ENCODE measurements around the gene ANAPC10. TPM values are rescaled to one million over a fixed set of nuclear protein-coding genes. Genes with fewer than 3 reads are reported as not detected.

ANAPC10 gene
- total RNA-seq, 2 donors from 2014 or later, result 9.9 to 11.8 TPM

- DNase-seq (no peak), ATAC-seq (no peak)
Measured at GRCh38 chr4:144948421-144948820, 149.6 kb downstream of the ANAPC10 start.

GRCh38 chr4:144948009-144948408 is 150.0 kb downstream of the ANAPC10 start:
- ATAC-seq, result no peak
- no peak for DNase-seq
- intact Hi-C loops (cut with DNase I, micrococcal nuclease), result no loop called here

More at GRCh38 chr4:144948421-144948820, 149.6 kb downstream of the ANAPC10 start:
- intact Hi-C loops (cut with DNase I, micrococcal nuclease), result no loop called here

Other genes starting within 250 kb of the ANAPC10 start
- gene ABCE1, start 115 bp upstream of the ANAPC10 start, total RNA-seq, result 10 to 100 TPM; 24.5 to 35.2 TPM
- 10 to 100 TPM; 30.3 to 31.2 TPM for gene OTUD4, start 82.4 kb upstream of the ANAPC10 start, total RNA-seq

Measured in left colon (tissue), 2 donors.